MM.1S (cell line): ENCODE results near the gene NDOR1.

Source experiments
- DNase-seq: peaks from one replicate; pipeline ENCODE4 v3.0.0-alpha.2; 2015
- H2AFZ ChIP-seq: fragments of 300-600 bp; sonication (generic); 2 replicates; pipeline ENCODE4 v1.6.0; 2016; ENCODE audit warnings: antibody characterized with exemption, low read length
- H3F3A ChIP-seq: fragments of 300-600 bp; sonication (generic); 2 replicates; pipeline ENCODE4 v1.6.1; 2016; ENCODE audit warnings: mild to moderate bottlenecking, antibody characterized with exemption, low read length, moderate library complexity, mixed read lengths; ENCODE audit not compliant: insufficient read depth
- H3K27ac ChIP-seq: fragments of 300-600 bp; sonication (generic); 2 replicates; pipeline ENCODE4 v1.5.1; 2016; ENCODE audit warnings: mild to moderate bottlenecking, low read length
- H3K27me3 ChIP-seq: fragments of 300-600 bp; sonication (generic); replicated peaks from 2 replicates; pipeline ENCODE4 v1.6.0; 2016; ENCODE audit warnings: low read length; ENCODE audit not compliant: insufficient read depth
- H3K36me3 ChIP-seq: fragments of 300-600 bp; sonication (generic); replicated peaks from 2 replicates; pipeline ENCODE4 v1.6.1; 2016; ENCODE audit warnings: mild to moderate bottlenecking, low read length, mixed read lengths; ENCODE audit not compliant: insufficient read depth
- H3K4me1 ChIP-seq: fragments of 300-600 bp; sonication (generic); 2 replicates; pipeline ENCODE4 v1.6.1; 2016; ENCODE audit warnings: low read length, mixed read lengths
- H3K4me2 ChIP-seq: fragments of 300-600 bp; sonication (generic); 2 replicates; pipeline ENCODE4 v1.6.0; 2016; ENCODE audit warnings: low read depth, low read length
- H3K4me3 ChIP-seq: fragments of 300-600 bp; sonication (generic); 2 replicates; pipeline ENCODE4 v1.5.1; 2016; ENCODE audit warnings: low read length, mixed read lengths
- H3K79me2 ChIP-seq: fragments of 300-600 bp; sonication (generic); 2 replicates; pipeline ENCODE4 v1.6.1; 2016; ENCODE audit warnings: mixed run types, low read length, mixed read lengths
- H3K9ac ChIP-seq: fragments of 300-600 bp; sonication (generic); 2 replicates; pipeline ENCODE4 v1.6.1; 2016; ENCODE audit warnings: low read length, mixed read lengths
- H3K9me2 ChIP-seq: fragments of 300-600 bp; sonication (generic); replicated peaks from 2 replicates; pipeline ENCODE4 v1.6.1; 2016; ENCODE audit warnings: mild to moderate bottlenecking, low read length, mixed read lengths; ENCODE audit not compliant: insufficient read depth
- H3K9me3 ChIP-seq: fragments of 300-600 bp; sonication (generic); replicated peaks from 2 replicates; pipeline ENCODE4 v1.6.1; 2016; ENCODE audit warnings: mild to moderate bottlenecking, low read length, mixed read lengths; ENCODE audit not compliant: insufficient read depth
- H4K20me1 ChIP-seq: fragments of 300-600 bp; sonication (generic); 2 replicates; pipeline ENCODE4 v1.6.1; 2016; ENCODE audit warnings: mild to moderate bottlenecking, low read length, moderate library complexity, mixed read lengths; ENCODE audit not compliant: insufficient read depth
- EZH2 ChIP-seq: fragments of 300-600 bp; sonication (generic); optimal IDR thresholded peaks from 2 replicates; pipeline ENCODE3; 2017; ENCODE audit warnings: low read depth, mild to moderate bottlenecking, antibody characterized with exemption, low read length, mixed read lengths
- EZH2phosphoT487 ChIP-seq: fragments of 300-600 bp; sonication (generic); IDR thresholded peaks from 2 replicates; pipeline ENCODE4 v1.6.1; 2018; ENCODE audit warnings: antibody characterized with exemption, low read length
- TF ChIP-seq, protein P1 (sequence below): fragments of 300-600 bp; sonication (generic); IDR thresholded peaks from 2 replicates; pipeline ENCODE4 v1.5.1; 2016; ENCODE audit warnings: antibody characterized with exemption, low read length, mixed read lengths

NDOR1 gene

GRCh38 chr9:137243626-137244485 lies 38.4 kb downstream of the NDOR1 start:
- H3K9me2 ChIP-seq = no peaks in the 10 kb centered on the region
- no peak overlapping the region for H3K27ac ChIP-seq
- no peak overlapping the region for H3K9ac ChIP-seq
- H3K36me3 ChIP-seq = no peaks in the 10 kb centered on the region; the same call in 1 of the 2 replicates
- no peak overlapping the region for H2AFZ ChIP-seq
- TF ChIP-seq, protein P1, sequence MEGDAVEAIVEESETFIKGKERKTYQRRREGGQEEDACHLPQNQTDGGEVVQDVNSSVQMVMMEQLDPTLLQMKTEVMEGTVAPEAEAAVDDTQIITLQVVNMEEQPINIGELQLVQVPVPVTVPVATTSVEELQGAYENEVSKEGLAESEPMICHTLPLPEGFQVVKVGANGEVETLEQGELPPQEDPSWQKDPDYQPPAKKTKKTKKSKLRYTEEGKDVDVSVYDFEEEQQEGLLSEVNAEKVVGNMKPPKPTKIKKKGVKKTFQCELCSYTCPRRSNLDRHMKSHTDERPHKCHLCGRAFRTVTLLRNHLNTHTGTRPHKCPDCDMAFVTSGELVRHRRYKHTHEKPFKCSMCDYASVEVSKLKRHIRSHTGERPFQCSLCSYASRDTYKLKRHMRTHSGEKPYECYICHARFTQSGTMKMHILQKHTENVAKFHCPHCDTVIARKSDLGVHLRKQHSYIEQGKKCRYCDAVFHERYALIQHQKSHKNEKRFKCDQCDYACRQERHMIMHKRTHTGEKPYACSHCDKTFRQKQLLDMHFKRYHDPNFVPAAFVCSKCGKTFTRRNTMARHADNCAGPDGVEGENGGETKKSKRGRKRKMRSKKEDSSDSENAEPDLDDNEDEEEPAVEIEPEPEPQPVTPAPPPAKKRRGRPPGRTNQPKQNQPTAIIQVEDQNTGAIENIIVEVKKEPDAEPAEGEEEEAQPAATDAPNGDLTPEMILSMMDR = no peak
- TF ChIP-seq EZH2phosphoT487 (no peak), EZH2 (no peak)
- H4K20me1 ChIP-seq = peaks cover 16% of the 10 kb centered on the region
- H3K79me2 ChIP-seq = peaks cover 27% of the 10 kb centered on the region
- DNase-seq = no peak
- H3K27me3 ChIP-seq = no peaks in the 10 kb centered on the region
- H3K4me2 ChIP-seq = no peak overlapping the region
- H3K9me3 ChIP-seq = no peaks in the 10 kb centered on the region
- H3K4me3 ChIP-seq = no peak overlapping the region
- H3K4me1 ChIP-seq = peaks cover 10% of the 10 kb centered on the region; the same call in 1 of the 2 replicates
- peaks cover 28% of the 10 kb centered on the region; the same call in 1 of the 2 replicates for H3F3A ChIP-seq

- no peaks in the 10 kb centered on the region for H3K27me3 ChIP-seq
- H3K9me3 ChIP-seq = no peaks in the 10 kb centered on the region
- peaks cover 16% of the 10 kb centered on the region for H4K20me1 ChIP-seq
- H3K9me2 ChIP-seq = no peaks in the 10 kb centered on the region
- TF ChIP-seq EZH2 (no peak), EZH2phosphoT487 (no peak)
- TF ChIP-seq, protein P1 = no peak
- H3K4me2 ChIP-seq = no peak overlapping the region
- no peak overlapping the region for H3K9ac ChIP-seq
- H3F3A ChIP-seq = peaks cover 27% of the 10 kb centered on the region; the same call in 1 of the 2 replicates
- H3K27ac ChIP-seq = no peak overlapping the region
- H2AFZ ChIP-seq = no peak overlapping the region
- peaks cover 19% of the 10 kb centered on the region for H3K79me2 ChIP-seq
- no peak for DNase-seq
- H3K36me3 ChIP-seq = no peaks in the 10 kb centered on the region; the same call in 1 of the 2 replicates
- no peak overlapping the region for H3K4me3 ChIP-seq
- H3K4me1 ChIP-seq = peaks cover 10% of the 10 kb centered on the region; the same call in 1 of the 2 replicates
Observed at GRCh38 chr9:137244486-137245449, 39.3 kb downstream of the NDOR1 start.

DNA sequence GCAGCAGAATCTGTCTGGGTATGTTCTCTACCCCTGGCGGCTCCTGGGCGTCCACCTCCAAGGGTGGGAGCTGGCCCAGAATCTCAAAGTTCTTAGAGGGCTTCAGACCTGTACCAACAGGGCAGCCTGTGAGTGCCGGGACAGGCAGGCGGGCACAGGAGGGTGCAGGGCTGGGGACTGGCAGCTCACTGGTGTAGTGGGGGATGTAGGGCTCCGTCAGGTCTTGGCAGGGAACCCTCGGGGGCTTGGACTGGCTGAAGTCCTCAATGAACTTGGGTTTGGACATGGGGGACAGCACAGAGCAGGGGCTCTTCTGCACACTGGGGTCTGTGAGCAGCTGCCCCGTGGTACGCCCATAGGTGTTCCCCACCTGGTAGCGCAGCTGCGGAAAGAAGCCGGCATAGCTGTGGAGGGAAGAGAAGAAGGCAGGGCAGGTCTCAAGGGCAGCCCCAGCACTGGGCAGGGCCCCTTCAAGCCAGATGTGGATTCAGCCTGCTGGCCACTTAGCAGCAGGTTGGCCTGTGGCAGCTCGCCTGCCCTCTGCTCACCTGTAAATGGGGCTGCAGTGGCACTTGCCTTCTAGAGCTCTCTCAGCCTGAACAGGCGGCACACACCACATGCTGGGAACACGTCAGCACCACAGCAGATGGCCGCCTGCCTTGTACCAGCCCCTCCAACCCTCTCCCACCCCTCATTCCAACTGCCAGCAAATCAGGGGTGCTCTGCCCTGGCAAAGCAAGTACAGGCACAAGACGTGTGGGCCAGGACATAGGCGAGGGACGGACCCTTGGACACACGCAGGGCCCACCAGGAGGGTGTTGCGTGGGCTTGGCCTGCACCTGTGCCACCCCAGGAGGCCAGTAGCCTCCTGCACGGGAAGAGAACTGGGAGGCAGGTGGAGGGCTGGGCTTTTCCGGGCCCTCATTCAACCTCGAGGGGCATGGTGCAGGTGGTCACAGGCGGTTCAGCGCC lies 40.2 kb downstream of the NDOR1 start:
- peaks cover 10% of the 10 kb centered on the region; the same call in 1 of the 2 replicates for H3K4me1 ChIP-seq
- no peaks in the 10 kb centered on the region for H3K27me3 ChIP-seq
- H3K9me2 ChIP-seq = no peaks in the 10 kb centered on the region
- no peak overlapping the region for H3K4me2 ChIP-seq
- no peak overlapping the region for H2AFZ ChIP-seq
- no peak overlapping the region for H3K4me3 ChIP-seq
- peaks cover 16% of the 10 kb centered on the region for H4K20me1 ChIP-seq
- DNase-seq = no peak
- peaks cover 19% of the 10 kb centered on the region; the same call in 1 of the 2 replicates for H3F3A ChIP-seq
- no peaks in the 10 kb centered on the region for H3K9me3 ChIP-seq
- H3K27ac ChIP-seq = no peak overlapping the region
- H3K36me3 ChIP-seq = no peaks in the 10 kb centered on the region; the same call in 1 of the 2 replicates
- H3K79me2 ChIP-seq = peaks cover 17% of the 10 kb centered on the region
- TF ChIP-seq EZH2 (no peak), EZH2phosphoT487 (no peak)
- TF ChIP-seq, protein P1 = no peak
- H3K9ac ChIP-seq = no peak overlapping the region
